Measurements from ENCODE around the gene BTG1.

Gene BTG1

GRCh38 chr12:92176646-92177045 lies 31.0 kb upstream of the BTG1 start:
- in situ Hi-C loops (cut with HindIII; ENCODE audit: low pct_ligation_motif_present, low sequenced_read_pairs): no loop called here

GRCh38 chr12:92175961-92176360 lies 30.3 kb upstream of the BTG1 start:
- Histone ChIP-seq H3K27me3 (replicated peaks) (no peaks in the 10 kb centered on the region), H3K36me3 (replicated peaks) (no peaks in the 10 kb centered on the region), H3K27ac (no peak overlapping the region), H3K4me3 (ENCODE audit: low read depth, low read length) (no peak overlapping the region)
- TF ChIP-seq CTCF (IDR thresholded peaks at IDR 0.05; ENCODE audit: low read depth, low read length, missing control alignments): no peak
- in situ Hi-C loops (cut with HindIII; ENCODE audit: low pct_ligation_motif_present, low sequenced_read_pairs): no loop called here
- no peak for DNase-seq

More at GRCh38 chr12:92176646-92177045, 31.0 kb upstream of the BTG1 start:
- DNase-seq: no peak
- TF ChIP-seq CTCF (IDR thresholded peaks at IDR 0.05; ENCODE audit: low read depth, low read length, missing control alignments): no peak
- Histone ChIP-seq H3K27me3 (replicated peaks) (no peaks in the 10 kb centered on the region), H3K36me3 (replicated peaks) (no peaks in the 10 kb centered on the region), H3K4me3 (ENCODE audit: low read depth, low read length) (no peak overlapping the region), H3K27ac (no peak overlapping the region)

- no peak for TF ChIP-seq CTCF (IDR thresholded peaks at IDR 0.05; ENCODE audit: low read depth, low read length, missing control alignments)
- Histone ChIP-seq H3K4me3 (ENCODE audit: low read depth, low read length) (no peak overlapping the region), H3K36me3 (replicated peaks) (no peaks in the 10 kb centered on the region), H3K27me3 (replicated peaks) (no peaks in the 10 kb centered on the region), H3K27ac (no peak overlapping the region)
- DNase-seq: no peak
- in situ Hi-C loops (cut with HindIII; ENCODE audit: low pct_ligation_motif_present, low sequenced_read_pairs): no loop called here
These were observed 24.4 kb upstream of the BTG1 start for GRCh38 chr12:92170050-92170449.

GRCh38 chr12:92167075-92167474 lies 21.4 kb upstream of the BTG1 start:
- Histone ChIP-seq H3K4me3 (ENCODE audit: low read depth, low read length) (no peak overlapping the region), H3K27me3 (replicated peaks) (no peaks in the 10 kb centered on the region), H3K27ac (no peak overlapping the region), H3K36me3 (replicated peaks) (no peaks in the 10 kb centered on the region)
- DNase-seq: no peak
- no peak for TF ChIP-seq CTCF (IDR thresholded peaks at IDR 0.05; ENCODE audit: low read depth, low read length, missing control alignments)
- in situ Hi-C loops (cut with HindIII; ENCODE audit: low pct_ligation_motif_present, low sequenced_read_pairs): no loop called here

GRCh38 chr12:92164712-92165111 lies 19.1 kb upstream of the BTG1 start:
- in situ Hi-C loops (cut with HindIII; ENCODE audit: low pct_ligation_motif_present, low sequenced_read_pairs): no loop called here
- H3K27ac ChIP-seq: no peak overlapping the region

More at GRCh38 chr12:92164712-92165111, 19.1 kb upstream of the BTG1 start:
- Histone ChIP-seq H3K4me3 (ENCODE audit: low read depth, low read length) (no peak overlapping the region), H3K27me3 (replicated peaks) (no peaks in the 10 kb centered on the region), H3K36me3 (replicated peaks) (no peaks in the 10 kb centered on the region)
- no peak for DNase-seq
- no peak for TF ChIP-seq CTCF (IDR thresholded peaks at IDR 0.05; ENCODE audit: low read depth, low read length, missing control alignments)
